Measurements from ENCODE around the gene COPS2. TPM values are rescaled to one million over a fixed set of nuclear protein-coding genes. Genes with fewer than 3 reads are reported as not detected.
"Not testable (repeated sequence)": the region's sequence is repeated elsewhere in the genome, so short reads cannot be mapped to it uniquely, and the experiment has no call there.

COPS2 gene
- total RNA-seq, 8 experiments from 2014 or later, result 55.0 to 128 (median 86.1) TPM

DNA sequence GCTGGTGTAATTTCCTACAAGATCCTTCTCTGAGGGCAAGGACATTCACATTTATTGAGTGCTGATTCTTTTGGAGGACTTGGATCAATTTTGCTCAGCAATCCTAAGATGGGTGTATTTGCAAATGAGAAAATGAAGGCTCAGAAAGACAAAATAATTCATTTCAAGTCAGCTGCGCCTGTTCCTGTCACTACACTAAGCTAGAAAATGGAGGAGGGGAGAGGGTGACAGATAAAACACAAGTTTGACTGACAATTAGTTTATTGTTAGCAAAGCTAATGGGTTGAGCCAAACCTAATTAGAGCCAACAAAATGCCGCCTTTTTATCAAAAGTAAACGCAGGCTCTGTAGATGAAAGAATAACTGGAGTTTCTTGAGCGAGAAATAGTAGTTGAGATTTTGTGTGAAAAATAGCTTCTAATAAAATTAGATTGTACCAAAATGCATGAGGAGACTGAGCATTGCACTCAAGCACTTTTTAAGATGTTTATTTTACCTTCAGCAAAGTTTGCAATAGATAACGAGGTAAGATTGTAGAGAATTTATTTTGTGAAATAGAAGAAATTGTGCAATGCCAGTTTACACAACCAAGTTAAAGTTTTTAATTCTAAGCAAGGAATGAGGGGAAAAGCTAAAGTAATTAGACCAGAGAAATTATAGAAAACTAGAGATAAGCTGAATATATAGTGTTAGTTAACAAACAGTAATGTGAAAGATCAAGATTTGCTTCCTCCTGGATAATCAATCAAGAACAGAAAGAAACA is 69.5 kb downstream of the COPS2 start:
- in situ Hi-C loops (cut with MboI; ENCODE audit: low pct_unique_long_range_greater_than_20kb in 2 of 9, low sequenced_read_pairs in 9 of 9, unreplicated experiment in 9 of 9), result no loop called here
- ATAC-seq (replicated peaks in 6 of 8), result no peak
- 81 to 100% (median 90%) methylated on average over 3 to 5 of the region's 5 CpGs for WGBS, 10 experiments
- no peaks in the 10 kb centered on the region for H3K4me1 ChIP-seq (replicated peaks in 1 of 2)
- no peak overlapping the region for H3K4me3 ChIP-seq
- no peak overlapping the region for H3K27ac ChIP-seq

DNA sequence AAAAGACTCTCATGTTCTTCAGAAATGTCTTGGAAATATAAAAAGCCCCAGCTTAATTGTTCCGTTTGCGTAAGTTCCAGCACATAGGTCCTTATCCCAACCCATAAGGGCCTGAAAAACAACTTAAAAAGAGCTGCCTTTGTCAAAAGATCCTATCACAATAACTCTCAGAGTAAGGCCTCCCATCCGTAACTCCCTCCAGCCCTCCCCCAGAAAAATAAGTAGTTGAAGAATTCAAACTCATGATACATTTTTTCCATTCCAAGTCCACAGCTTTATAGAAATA is 71.2 kb downstream of the COPS2 start:
- no peak overlapping the region for H3K27ac ChIP-seq
- 87 to 100% (median 100%) methylated on average over 1 to 3 of the region's 3 CpGs; no CpG with 5 or more reads in 1 of the 10 experiments for WGBS, 10 experiments
- ATAC-seq (replicated peaks in 6 of 8), result no peak
- H3K4me3 ChIP-seq, result no peak overlapping the region
- H3K4me1 ChIP-seq (replicated peaks in 1 of 2), result no peaks in the 10 kb centered on the region
- in situ Hi-C loops (cut with MboI; ENCODE audit: low pct_unique_long_range_greater_than_20kb in 2 of 9, low sequenced_read_pairs in 9 of 9, unreplicated experiment in 9 of 9), result no loop called here

DNA sequence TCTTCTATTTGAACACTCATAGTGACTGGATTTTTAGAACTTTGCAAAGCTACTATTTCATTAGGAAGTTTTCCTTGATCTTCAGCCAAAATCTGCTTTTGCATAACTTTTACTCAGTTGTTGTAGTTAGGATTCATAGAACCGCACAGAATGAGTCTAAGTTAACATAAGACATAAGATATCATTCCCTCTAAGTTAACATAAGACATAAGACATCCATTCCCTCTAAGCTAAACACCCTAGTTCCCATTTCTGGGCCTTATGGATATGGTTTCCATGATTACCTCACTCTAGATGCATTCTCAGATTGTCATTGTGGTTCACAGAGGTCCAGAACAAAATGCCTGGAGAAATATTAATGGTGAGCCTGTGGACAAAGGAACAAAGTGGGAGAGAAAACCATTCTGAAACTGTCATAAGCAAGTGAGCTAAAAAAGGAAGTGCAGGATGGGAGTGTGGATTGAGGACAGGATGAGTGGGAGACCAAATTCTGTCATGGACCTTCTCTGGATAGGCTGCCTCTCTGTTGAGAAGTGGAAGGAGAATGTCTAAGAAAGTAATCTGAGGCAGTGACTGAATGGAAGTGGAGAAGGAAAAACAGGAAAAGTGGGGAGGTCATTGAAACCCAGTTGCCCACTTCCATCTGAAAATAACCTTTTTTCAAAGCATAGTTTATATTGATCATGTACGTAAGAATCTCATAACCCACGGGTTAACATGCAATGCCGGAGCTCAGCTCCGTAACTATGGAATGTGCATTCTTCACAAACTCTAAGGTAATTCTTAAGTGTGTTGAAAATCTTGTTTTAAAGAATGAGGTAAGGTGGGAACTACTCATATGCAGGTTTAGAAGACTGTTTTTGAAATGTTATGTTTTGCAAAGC is 71.8 kb downstream of the COPS2 start:
- peak in 2 of 8 experiments; percentile 61 to 73 for ATAC-seq (replicated peaks in 6 of 8)
- in situ Hi-C loops (cut with MboI; ENCODE audit: low pct_unique_long_range_greater_than_20kb in 2 of 9, low sequenced_read_pairs in 9 of 9, unreplicated experiment in 9 of 9), result no loop called here
- 60 to 96% (median 78%) methylated on average over 1 to 5 of the region's 5 CpGs for WGBS, 10 experiments
- no peak overlapping the region for H3K27ac ChIP-seq
- H3K4me1 ChIP-seq (replicated peaks in 1 of 2), result no peaks in the 10 kb centered on the region
- H3K4me3 ChIP-seq, result no peak overlapping the region

GRCh38 chr15:49082960-49083359 is 72.4 kb downstream of the COPS2 start:
- peak in 1 of 8 experiments; percentile 37 for ATAC-seq (replicated peaks in 6 of 8)
- Histone ChIP-seq H3K4me1 (replicated peaks in 1 of 2) (no peaks in the 10 kb centered on the region), H3K4me3 (no peak overlapping the region), H3K27ac (no peak overlapping the region)
- WGBS, 10 experiments, result 14 to 100% (median 60%) methylated on average over 1 of the region's 1 CpG; no CpG with 5 or more reads in 3 of the 10 experiments
- in situ Hi-C loops (cut with MboI; ENCODE audit: low pct_unique_long_range_greater_than_20kb in 2 of 9, low sequenced_read_pairs in 9 of 9, unreplicated experiment in 9 of 9), result no loop called here

DNA sequence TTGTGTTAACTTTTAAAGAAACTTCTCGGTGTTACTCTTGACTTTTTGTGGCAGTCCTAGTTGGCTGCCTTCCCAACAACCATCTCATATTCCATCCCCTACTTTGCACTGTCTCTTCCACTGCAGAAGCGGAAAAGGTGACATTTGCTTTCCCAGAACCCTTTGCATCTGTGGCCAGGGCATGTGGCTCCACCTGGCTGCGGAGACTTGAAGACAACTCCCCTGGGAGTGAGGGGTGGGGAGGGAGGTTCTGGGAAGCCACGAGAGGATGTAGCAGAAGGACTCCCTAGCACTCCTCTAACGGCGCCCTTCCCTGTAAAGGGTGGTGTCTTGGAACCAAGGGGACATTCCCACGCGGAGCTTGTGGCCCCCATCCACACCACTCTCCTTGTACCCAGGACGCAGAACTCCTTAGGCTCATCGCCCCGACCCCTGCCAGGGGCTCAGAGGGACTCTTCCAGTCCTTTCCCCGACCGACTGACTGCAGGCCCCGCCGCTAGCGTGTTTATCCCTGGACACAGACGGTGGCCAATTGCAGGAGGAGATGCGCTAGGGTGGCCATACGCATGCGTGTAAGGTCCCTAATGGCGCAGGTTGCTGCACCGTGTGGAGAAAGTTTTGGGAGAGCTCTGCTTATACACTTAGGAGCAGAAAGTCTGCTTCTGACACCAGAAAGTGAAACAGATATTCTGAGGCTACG is 75.9 kb downstream of the COPS2 start:
- no peaks in the 10 kb centered on the region for H3K4me1 ChIP-seq (replicated peaks in 1 of 2)
- 20 to 100% (median 82%) methylated on average over 1 to 8 of the region's 23 CpGs; no CpG with 5 or more reads in 2 of the 10 experiments for WGBS, 10 experiments
- no peak overlapping the region for H3K27ac ChIP-seq
- H3K4me3 ChIP-seq, result no peak overlapping the region
- ATAC-seq (replicated peaks in 6 of 8), result no peak
- in situ Hi-C loops (cut with MboI; ENCODE audit: low pct_unique_long_range_greater_than_20kb in 2 of 9, low sequenced_read_pairs in 9 of 9, unreplicated experiment in 9 of 9), result no loop called here

DNA sequence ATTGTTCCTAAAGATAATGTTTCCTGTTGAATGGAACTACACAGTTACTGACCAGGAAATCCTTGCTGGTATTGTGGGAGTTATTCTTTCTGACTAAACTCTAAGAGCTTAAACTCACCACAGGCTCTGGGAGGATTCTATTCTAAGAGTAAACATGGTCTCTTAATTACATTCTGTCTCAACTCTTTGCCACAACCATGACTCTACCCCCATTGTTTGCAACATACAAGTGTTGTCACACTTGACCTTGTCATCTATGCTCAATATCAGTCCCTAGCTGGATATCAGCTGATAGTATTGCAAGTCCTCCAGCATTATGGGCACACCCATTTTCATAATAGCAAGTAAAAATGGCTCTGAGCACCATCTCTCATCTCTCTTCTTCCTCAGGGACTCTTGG is 79.5 kb downstream of the COPS2 start:
- no peak overlapping the region for H3K4me3 ChIP-seq
- ATAC-seq (replicated peaks in 6 of 8), result no peak
- in situ Hi-C loops (cut with MboI; ENCODE audit: low pct_unique_long_range_greater_than_20kb in 2 of 9, low sequenced_read_pairs in 9 of 9, unreplicated experiment in 9 of 9), result no loop called here
- no peak overlapping the region for H3K27ac ChIP-seq
- H3K4me1 ChIP-seq (replicated peaks in 1 of 2), result no peaks in the 10 kb centered on the region

- H3K4me1 ChIP-seq (replicated peaks in 1 of 2); ATAC-seq (replicated peaks in 6 of 8); H3K4me3 ChIP-seq; H3K27ac ChIP-seq; in situ Hi-C loops (cut with MboI; ENCODE audit: low pct_unique_long_range_greater_than_20kb in 2 of 9, low sequenced_read_pairs in 9 of 9, unreplicated experiment in 9 of 9): not testable (repeated sequence)
- 60 to 100% (median 100%) methylated on average over 1 to 3 of the region's 6 CpGs; no CpG with 5 or more reads in 2 of the 10 experiments for WGBS, 10 experiments
Observed at GRCh38 chr15:49074589-49075287, 80.7 kb downstream of the COPS2 start.

Other genes with a start within 250 kb of the COPS2 start
- 10 to 100 TPM in 1 of 8 experiments, 1 to 10 TPM in 5, under 1 TPM in 1, not detected in 1; 0.70 to 11.3 (median 3.9) TPM for gene SHC4, start 191.7 kb downstream of the COPS2 start, total RNA-seq
- 10 to 100 TPM; 27.1 to 58.8 (median 35.3) TPM for gene SECISBP2L, start 109.2 kb downstream of the COPS2 start, total RNA-seq
- 10 to 100 TPM; 16.5 to 36.3 (median 25.8) TPM for gene GALK2, start 14.6 kb upstream of the COPS2 start, total RNA-seq

All from motor neuron (in vitro differentiated cells).